GM04503 (cell line): Measurements from ENCODE around the gene SHISA4.
A peak's percentile ranks its signal among the peaks of the same experiment; 100 is the strongest.
"Not testable (repeated sequence)": the region's sequence is repeated elsewhere in the genome, so short reads cannot be mapped to it uniquely, and the experiment has no call there.

Experiments used
- DNase-seq: peaks from one replicate; pipeline ENCODE4 v3.0.0-alpha.2; 2012; ENCODE audit warnings: low read depth

Gene SHISA4

DNA sequence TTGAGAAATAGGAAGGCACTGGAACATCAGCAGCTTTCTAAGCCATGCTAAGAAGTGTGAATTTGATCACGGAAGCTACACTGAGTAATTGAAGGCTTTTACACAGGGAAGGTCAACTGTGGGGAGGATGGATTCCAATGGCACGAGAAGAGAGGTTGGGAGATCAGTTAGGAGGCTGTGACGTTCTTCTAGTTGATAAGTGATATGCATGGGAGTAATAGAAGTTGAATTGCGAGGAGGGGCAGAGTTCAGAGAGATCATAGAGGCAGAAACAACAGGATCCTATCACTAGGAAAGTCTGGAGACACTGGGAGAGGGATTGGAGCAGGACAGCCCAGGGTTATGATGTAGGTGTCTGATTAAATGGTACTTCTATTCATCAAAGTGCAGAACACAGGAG lies 41.4 kb downstream of the SHISA4 start:
- DNase-seq: no peak

- no peak for DNase-seq
Measured at GRCh38 chr1:201930803-201931202, 42.1 kb downstream of the SHISA4 start.

DNA sequence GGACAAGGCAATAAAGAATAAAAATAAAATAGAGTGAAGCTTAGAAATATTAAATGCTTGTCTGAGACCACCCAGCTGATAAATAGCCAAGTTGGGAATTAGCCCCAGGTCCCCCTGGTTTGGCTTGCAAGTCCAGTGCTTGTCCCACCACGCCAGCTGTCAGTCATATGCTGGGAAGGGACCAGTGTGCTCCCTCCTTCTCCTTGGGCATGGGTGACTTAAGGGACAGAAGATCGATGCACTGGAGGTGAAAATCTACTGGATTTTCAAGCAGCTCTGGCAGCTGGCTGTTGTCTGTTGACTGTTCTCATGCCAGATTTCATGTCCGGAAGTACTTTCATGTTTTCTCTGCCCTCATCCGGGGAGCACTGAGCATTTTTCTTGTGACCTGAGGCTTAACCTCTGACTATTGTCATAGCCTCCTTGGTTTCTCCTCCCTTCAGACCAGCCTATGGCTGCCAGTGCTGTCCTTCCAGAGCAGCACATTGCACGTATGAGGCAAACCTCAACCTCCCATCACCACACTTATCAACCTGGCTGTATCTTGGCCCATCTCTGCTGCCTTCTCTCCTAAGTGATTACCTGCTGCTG lies 45.2 kb downstream of the SHISA4 start:
- peak; percentile 42 for DNase-seq

DNA sequence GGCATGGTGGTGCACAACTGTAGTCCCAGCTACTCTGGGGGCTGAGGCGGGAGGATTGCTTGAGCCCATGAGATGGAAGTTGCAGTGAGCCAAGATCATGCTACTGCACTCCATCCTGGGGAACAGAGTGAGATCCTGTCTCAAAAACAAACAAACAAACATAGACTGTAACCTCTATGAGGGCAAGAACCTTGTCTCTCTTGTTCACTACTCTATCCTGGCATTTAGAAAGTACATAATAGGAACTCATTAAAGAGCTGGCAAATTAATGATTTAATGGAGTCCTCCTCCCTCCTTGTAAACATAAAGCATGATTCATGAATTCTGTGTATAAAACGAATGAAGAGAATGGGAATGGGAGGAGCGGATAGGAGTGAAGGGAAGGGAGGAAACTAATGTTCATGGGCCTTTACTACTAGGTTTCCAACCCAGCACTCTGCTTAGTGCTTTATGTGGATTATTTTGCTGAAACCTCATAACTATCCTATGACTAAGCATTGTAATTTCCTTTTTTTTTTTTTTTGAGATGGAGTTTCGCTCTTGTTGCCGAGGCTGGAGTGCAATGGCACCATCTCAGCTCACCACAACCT lies 49.0 kb downstream of the SHISA4 start:
- DNase-seq: peak; percentile 42

DNA sequence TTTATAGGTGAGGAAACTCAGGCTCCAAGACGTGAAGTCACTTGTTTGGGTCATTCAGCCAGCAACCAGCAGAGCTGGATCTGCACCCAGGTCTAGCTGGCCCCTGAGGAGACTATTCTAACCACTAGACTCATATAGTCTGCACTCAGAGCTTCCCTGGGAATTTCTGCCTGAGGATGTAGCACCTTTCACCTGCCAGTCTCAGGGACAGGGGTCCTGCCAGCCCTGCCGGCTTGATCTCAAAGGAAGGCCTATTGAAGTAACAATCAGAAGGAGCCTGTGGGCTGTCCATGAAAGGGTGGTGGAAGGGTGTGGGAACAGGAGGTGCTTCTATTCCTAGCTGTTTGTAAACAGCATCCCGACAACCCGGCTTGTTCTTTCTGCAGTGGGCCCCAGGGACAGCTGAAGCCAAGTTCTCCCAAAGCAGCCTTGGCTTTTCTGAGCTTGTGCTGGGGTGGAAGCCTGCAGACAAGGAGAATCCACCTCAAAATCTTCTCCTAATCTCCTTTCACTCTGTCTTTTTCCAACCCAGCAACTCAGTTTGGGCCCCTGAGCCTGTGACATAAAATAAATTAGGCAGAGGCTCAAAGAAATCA lies 49.8 kb downstream of the SHISA4 start:
- DNase-seq: no peak

- DNase-seq: no peak
Measured at GRCh38 chr1:201939148-201939547, 50.5 kb downstream of the SHISA4 start.

GRCh38 chr1:201939574-201939973 lies 50.9 kb downstream of the SHISA4 start:
- DNase-seq: no peak

DNA sequence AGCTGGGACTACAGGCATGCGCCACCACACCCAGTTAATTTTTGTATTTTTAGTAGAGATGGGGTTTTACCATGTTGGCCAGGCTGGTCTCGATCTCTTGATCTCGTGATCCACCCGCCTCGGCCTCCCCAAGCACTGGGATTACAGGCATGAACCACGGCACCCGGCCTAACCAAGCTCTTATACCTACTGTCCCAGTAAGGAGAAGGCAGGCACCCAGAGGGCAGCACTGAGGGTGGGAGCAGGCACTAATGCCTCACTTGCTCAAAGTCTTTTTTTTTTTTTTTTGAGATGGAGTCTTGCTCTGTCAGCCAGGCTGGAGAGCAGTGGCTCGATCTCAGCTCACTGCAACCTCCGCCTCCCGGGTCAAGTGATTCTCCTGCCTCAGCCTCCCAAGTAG lies 51.6 kb downstream of the SHISA4 start:
- not testable (repeated sequence) for DNase-seq

DNA sequence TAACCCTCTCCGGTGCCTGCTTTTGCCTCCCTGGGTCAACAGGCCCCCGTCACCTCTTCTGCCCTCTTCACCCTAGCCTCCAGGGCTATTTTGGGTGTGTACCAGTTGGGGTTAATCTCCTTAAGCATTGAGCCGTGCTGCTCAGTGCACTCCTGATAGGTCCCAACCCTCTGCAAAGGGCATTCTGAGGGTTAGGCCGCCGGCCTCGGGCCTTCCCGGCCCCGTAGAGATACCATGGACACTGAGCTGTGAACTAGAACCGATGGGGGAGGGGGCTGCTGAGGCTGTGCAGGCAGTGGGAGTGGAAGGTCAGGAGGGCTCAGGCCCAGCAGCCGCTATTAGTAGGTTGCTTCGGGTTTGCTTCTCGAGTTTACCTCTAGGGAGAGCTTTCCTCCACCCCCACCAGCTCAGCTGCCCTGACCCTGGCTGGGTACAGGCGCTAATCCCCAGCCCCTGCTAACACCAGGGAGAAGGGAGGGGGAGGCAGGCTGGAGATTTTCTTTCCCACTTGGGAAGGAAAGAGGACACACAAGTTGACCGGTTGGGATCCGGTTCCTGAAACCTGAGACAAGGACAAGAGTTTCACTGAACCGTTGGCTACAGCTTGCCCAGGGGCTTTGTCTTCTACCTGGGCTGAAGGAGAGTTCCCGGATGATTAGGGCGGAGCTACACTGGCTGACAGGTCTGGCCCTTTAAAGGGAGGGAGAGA lies 52.9 kb downstream of the SHISA4 start:
- no peak for DNase-seq

GRCh38 chr1:201942129-201942495 lies 53.4 kb downstream of the SHISA4 start:
- DNase-seq: no peak
